ENCODE results near the gene DKK2. TPM values are rescaled to one million over a fixed set of nuclear protein-coding genes. Genes with fewer than 3 reads are reported as not detected.

DKK2 gene
- total and polyA plus RNA-seq, 2 experiments from 2014 or later = 3.2 to 4.3 TPM

- H3K27ac ChIP-seq = no peak overlapping the region
These were observed 1.1 kb upstream of the DKK2 start for GRCh38 chr4:107037199-107037584.

GRCh38 chr4:107036584-107037198 is 578 bp upstream of the DKK2 start:
- no peaks in the 10 kb centered on the region for H3K79me2 ChIP-seq (ENCODE audit: insufficient read depth)
- 2% methylated on average over 19 of the region's 19 CpGs for WGBS, 2 experiments (ENCODE audit: low coverage in 1 of 2, low lambda C conversion rate in 2 of 2, missing lambda C conversion rate in 2 of 2)
- DNase-seq = peak; percentile 24
- H3K4me3 ChIP-seq = peak overlapping the region; percentile 77
- TF ChIP-seq EZH2phosphoT487 (IDR thresholded peaks at IDR 0.05; ENCODE audit: insufficient read depth, low read depth) = no peak
- no peak for TF ChIP-seq EZH2 (IDR thresholded peaks at IDR 0.05; ENCODE audit: insufficient read depth, poor library complexity, severe bottlenecking)
- H3F3A ChIP-seq (ENCODE audit: insufficient read depth) = 0 out of 2 replicates have a peak, but pooled peaks cover 7% of the 10 kb centered on the region
- H3K27ac ChIP-seq = no peak overlapping the region
- in situ Hi-C loops (cut with MboI) = loop anchor here (25.0 kb wide), 2 partner anchors 476 to 626 kb away; no protein-coding TSS in a partner anchor
- H2AFZ ChIP-seq = peak overlapping the region; percentile 79
- no peaks in the 10 kb centered on the region for H3K36me3 ChIP-seq (ENCODE audit: low read depth)
- peak overlapping the region; percentile 88 for H3K4me2 ChIP-seq (ENCODE audit: unreplicated experiment)
- no peak overlapping the region for H3K9ac ChIP-seq
- no peaks in the 10 kb centered on the region for H3K9me2 ChIP-seq (ENCODE audit: insufficient read depth)
- H4K20me1 ChIP-seq (ENCODE audit: insufficient read depth) = no peaks in the 10 kb centered on the region
- 0 out of 2 replicates have a peak, but pooled peaks cover 17% of the 10 kb centered on the region for H3K4me1 ChIP-seq (ENCODE audit: insufficient read depth)
- peaks cover 29% of the 10 kb centered on the region for H3K27me3 ChIP-seq (replicated peaks; ENCODE audit: insufficient read depth)
- H3K9me3 ChIP-seq (ENCODE audit: low read depth) = no peaks in the 10 kb centered on the region

More at GRCh38 chr4:107037199-107037584, 1.1 kb upstream of the DKK2 start:
- Histone ChIP-seq H3F3A (ENCODE audit: insufficient read depth) (0 out of 2 replicates have a peak, but pooled peaks cover 7% of the 10 kb centered on the region), H2AFZ (peak overlapping the region; percentile 79), H3K27me3 (replicated peaks; ENCODE audit: insufficient read depth) (peaks cover 29% of the 10 kb centered on the region), H3K79me2 (ENCODE audit: insufficient read depth) (no peaks in the 10 kb centered on the region), H3K36me3 (ENCODE audit: low read depth) (no peaks in the 10 kb centered on the region), H3K4me1 (ENCODE audit: insufficient read depth) (0 out of 2 replicates have a peak, but pooled peaks cover 17% of the 10 kb centered on the region), H3K9me2 (ENCODE audit: insufficient read depth) (no peaks in the 10 kb centered on the region), H3K4me2 (ENCODE audit: unreplicated experiment) (peak overlapping the region; percentile 88), H3K9ac (no peak overlapping the region), H3K9me3 (ENCODE audit: low read depth) (no peaks in the 10 kb centered on the region), H3K4me3 (peak overlapping the region; percentile 77), H4K20me1 (ENCODE audit: insufficient read depth) (no peaks in the 10 kb centered on the region)
- peak; percentile 73 for DNase-seq
- TF ChIP-seq EZH2 (IDR thresholded peaks at IDR 0.05; ENCODE audit: insufficient read depth, poor library complexity, severe bottlenecking) (no peak), EZH2phosphoT487 (IDR thresholded peaks at IDR 0.05; ENCODE audit: insufficient read depth, low read depth) (no peak)
- in situ Hi-C loops (cut with MboI) = loop anchor here (25.0 kb wide), 2 partner anchors 475 to 625 kb away; no protein-coding TSS in a partner anchor
- WGBS, 2 experiments (ENCODE audit: low coverage in 1 of 2, low lambda C conversion rate in 2 of 2, missing lambda C conversion rate in 2 of 2) = 1 to 3% methylated on average over 19 of the region's 19 CpGs

- no peak for TF ChIP-seq EZH2phosphoT487 (IDR thresholded peaks at IDR 0.05; ENCODE audit: insufficient read depth, low read depth)
- TF ChIP-seq EZH2 (IDR thresholded peaks at IDR 0.05; ENCODE audit: insufficient read depth, poor library complexity, severe bottlenecking) = no peak
- no peaks in the 10 kb centered on the region for H4K20me1 ChIP-seq (ENCODE audit: insufficient read depth)
- peak; percentile 76 for DNase-seq
- H3K27ac ChIP-seq = no peak overlapping the region
- H3K9me3 ChIP-seq (ENCODE audit: low read depth) = no peaks in the 10 kb centered on the region
- H3K79me2 ChIP-seq (ENCODE audit: insufficient read depth) = no peaks in the 10 kb centered on the region
- H2AFZ ChIP-seq = peak overlapping the region; percentile 87
- in situ Hi-C loops (cut with MboI) = loop anchor here (25.0 kb wide), 2 partner anchors 477 to 627 kb away; no protein-coding TSS in a partner anchor
- peak overlapping the region; percentile 77 for H3K4me3 ChIP-seq
- peak overlapping the region; percentile 88 for H3K4me2 ChIP-seq (ENCODE audit: unreplicated experiment)
- no peaks in the 10 kb centered on the region for H3K9me2 ChIP-seq (ENCODE audit: insufficient read depth)
- peaks cover 29% of the 10 kb centered on the region for H3K27me3 ChIP-seq (replicated peaks; ENCODE audit: insufficient read depth)
- H3K9ac ChIP-seq = peak overlapping the region; percentile 6; the same call in 1 of the 2 replicates
- 0 out of 2 replicates have a peak, but pooled peaks cover 17% of the 10 kb centered on the region for H3K4me1 ChIP-seq (ENCODE audit: insufficient read depth)
- H3K36me3 ChIP-seq (ENCODE audit: low read depth) = no peaks in the 10 kb centered on the region
- 1 to 3% methylated on average over 36 to 39 of the region's 39 CpGs for WGBS, 2 experiments (ENCODE audit: low coverage in 1 of 2, low lambda C conversion rate in 2 of 2, missing lambda C conversion rate in 2 of 2)
- H3F3A ChIP-seq (ENCODE audit: insufficient read depth) = 0 out of 2 replicates have a peak, but pooled peaks cover 7% of the 10 kb centered on the region
These were observed 906 bp downstream of the DKK2 start for GRCh38 chr4:107034996-107035818.
